GM21576 (cell line): Measurements from ENCODE around the gene METTL23.

Experiments used
- ATAC-seq: cut with Tn5 transposase; IDR thresholded peaks from one replicate; pipeline ENCODE4 v1.9.1; 2021; ENCODE audit warnings: mild to moderate bottlenecking, moderate library complexity; ENCODE audit not compliant: unreplicated experiment

METTL23 gene

GRCh38 chr17:76752006-76752405 is 25.4 kb downstream of the METTL23 start:
- ATAC-seq = no peak

- no peak for ATAC-seq
Measured at GRCh38 chr17:76753061-76753961, 26.7 kb downstream of the METTL23 start.

- no peak for ATAC-seq
Measured at GRCh38 chr17:76755285-76755684, 28.6 kb downstream of the METTL23 start.

- ATAC-seq = no peak
Measured at GRCh38 chr17:76757256-76757655, 30.6 kb downstream of the METTL23 start.

- no peak for ATAC-seq
Measured at GRCh38 chr17:76758570-76758969, 31.9 kb downstream of the METTL23 start.

GRCh38 chr17:76772842-76773525 is 46.3 kb downstream of the METTL23 start:
- no peak for ATAC-seq

GRCh38 chr17:76775021-76775600 is 48.5 kb downstream of the METTL23 start:
- no peak for ATAC-seq

- no peak for ATAC-seq
Measured at GRCh38 chr17:76781056-76781982, 54.7 kb downstream of the METTL23 start.

- no peak for ATAC-seq
Measured at GRCh38 chr17:76783146-76783545, 56.5 kb downstream of the METTL23 start.
